GM21528 (cell line): ENCODE results near the gene RNF128.
A peak's percentile ranks its signal among the peaks of the same experiment; 100 is the strongest.
"Not testable (repeated sequence)": the region's sequence is repeated elsewhere in the genome, so short reads cannot be mapped to it uniquely, and the experiment has no call there.

Source experiments
- ATAC-seq: cut with Tn5 transposase; IDR thresholded peaks from one replicate; pipeline ENCODE4 v1.9.1; 2021; ENCODE audit warnings: mild to moderate bottlenecking, moderate library complexity; ENCODE audit not compliant: unreplicated experiment, low FRiP score

RNF128 gene

GRCh38 chrX:106742805-106743204 is 16.3 kb downstream of the RNF128 start:
- no peak for ATAC-seq

GRCh38 chrX:106748377-106748776 is 21.9 kb downstream of the RNF128 start:
- no peak for ATAC-seq

GRCh38 chrX:106751407-106751806 is 24.9 kb downstream of the RNF128 start:
- ATAC-seq: no peak

GRCh38 chrX:106752101-106752678 is 25.7 kb downstream of the RNF128 start:
- no peak for ATAC-seq

- ATAC-seq: not testable (repeated sequence)
These were observed 42.8 kb downstream of the RNF128 start for GRCh38 chrX:106769288-106769687.

- no peak for ATAC-seq
These were observed 48.5 kb downstream of the RNF128 start for GRCh38 chrX:106774981-106775380.

GRCh38 chrX:106780264-106780663 is 53.8 kb downstream of the RNF128 start:
- ATAC-seq: no peak

GRCh38 chrX:106780664-106781377 is 54.3 kb downstream of the RNF128 start:
- ATAC-seq: no peak

- ATAC-seq: no peak
These were observed 57.2 kb downstream of the RNF128 start for GRCh38 chrX:106783716-106784115.

GRCh38 chrX:106791495-106791894 is 65.0 kb downstream of the RNF128 start:
- no peak for ATAC-seq

GRCh38 chrX:106802063-106802387 is 75.5 kb downstream of the RNF128 start:
- no peak for ATAC-seq

GRCh38 chrX:106802388-106803275 is 76.1 kb downstream of the RNF128 start, which contains the start of gene TBC1D8B:
TSS of gene TBC1D8B (plus strand) at chrX:106802673. CDS start at chrX:106802854, 181 bp downstream.
- ATAC-seq: peak; percentile 97

- no peak for ATAC-seq
These were observed 84.8 kb downstream of the RNF128 start for GRCh38 chrX:106811131-106811910.

- not testable (repeated sequence) for ATAC-seq
These were observed 86.4 kb downstream of the RNF128 start for GRCh38 chrX:106812930-106813329.

- not testable (repeated sequence) for ATAC-seq
These were observed 87.6 kb downstream of the RNF128 start for GRCh38 chrX:106814093-106814492.
